Stimulated activated CD8-positive, alpha-beta memory T cell treated with anti-CD3 and anti-CD28 coated beads, Interleukin-2, amount 100 ng/mL, for 48 hours (primary cell): ENCODE data around the gene AGBL4.

Experiments used
- DNase-seq, 2 donors: peaks; one replicate each; pipeline ENCODE4 v3.0.0-alpha.2; 2020; ENCODE audit warnings: low read depth in 2 of 2

The AGBL4 gene

GRCh38 chr1:49185450-49185980, 838.2 kb downstream of the AGBL4 start:
- no peak for DNase-seq

- DNase-seq, result no peak
Observed at GRCh38 chr1:49183489-49183888, 840.3 kb downstream of the AGBL4 start.

GRCh38 chr1:49181033-49181432, 842.7 kb downstream of the AGBL4 start:
- no peak for DNase-seq

GRCh38 chr1:49171941-49172593, 851.7 kb downstream of the AGBL4 start:
- no peak for DNase-seq

GRCh38 chr1:49166031-49166430, 857.7 kb downstream of the AGBL4 start:
- no peak for DNase-seq

GRCh38 chr1:49163031-49163430, 860.7 kb downstream of the AGBL4 start:
- no peak for DNase-seq

- DNase-seq, result no peak
Observed at GRCh38 chr1:49160677-49161076, 863.1 kb downstream of the AGBL4 start.

- no peak for DNase-seq
Observed at GRCh38 chr1:49136738-49137251, 887.0 kb downstream of the AGBL4 start.

GRCh38 chr1:49125746-49126145, 898.0 kb downstream of the AGBL4 start:
- no peak for DNase-seq

- DNase-seq, result no peak
Observed at GRCh38 chr1:49111931-49112330, 911.8 kb downstream of the AGBL4 start.

- DNase-seq, result no peak
Observed at GRCh38 chr1:49106445-49106844, 917.3 kb downstream of the AGBL4 start.

GRCh38 chr1:49104575-49104974, 919.2 kb downstream of the AGBL4 start:
- no peak for DNase-seq

GRCh38 chr1:49102752-49103151, 921.0 kb downstream of the AGBL4 start:
- DNase-seq, result no peak

- DNase-seq, result no peak
Observed at GRCh38 chr1:49098866-49099265, 924.9 kb downstream of the AGBL4 start.

GRCh38 chr1:49086327-49086726, 937.4 kb downstream of the AGBL4 start:
- no peak for DNase-seq

- no peak for DNase-seq
Observed at GRCh38 chr1:49085079-49085478, 938.7 kb downstream of the AGBL4 start.

- DNase-seq, result no peak
Observed at GRCh38 chr1:49060766-49061165, 963.0 kb downstream of the AGBL4 start.

- DNase-seq, result no peak
Observed at GRCh38 chr1:49059087-49059486, 964.7 kb downstream of the AGBL4 start.

- no peak for DNase-seq
Observed at GRCh38 chr1:49052102-49052501, 971.7 kb downstream of the AGBL4 start.

- no peak for DNase-seq
Observed at GRCh38 chr1:49051647-49052046, 972.1 kb downstream of the AGBL4 start.

- DNase-seq, result no peak
Observed at GRCh38 chr1:49050041-49050440, 973.7 kb downstream of the AGBL4 start.

GRCh38 chr1:49048188-49048587, 975.6 kb downstream of the AGBL4 start:
- DNase-seq, result no peak

GRCh38 chr1:49046305-49046704, 977.4 kb downstream of the AGBL4 start:
- no peak for DNase-seq

- DNase-seq, result no peak
Observed at GRCh38 chr1:49045371-49045770, 978.4 kb downstream of the AGBL4 start.
